NCI-H2196 treated with DMSO at 0.1 percent for 48 hours (cell line): ENCODE measurements around the gene C19orf47.

Experiments used
- DNase-seq: peaks from one replicate; lab custom pipeline; 2025; ENCODE audit not compliant: unreplicated experiment; lab: John Stamatoyannopoulos, UW

The C19orf47 gene

GRCh38 chr19:40283414-40284250, 64.6 kb downstream of the C19orf47 start:
- DNase-seq, result no peak

- no peak for DNase-seq
Observed at GRCh38 chr19:40282920-40283319, 65.3 kb downstream of the C19orf47 start.

GRCh38 chr19:40282209-40282580, 66.0 kb downstream of the C19orf47 start:
- no peak for DNase-seq

GRCh38 chr19:40281381-40282208, 66.6 kb downstream of the C19orf47 start:
- DNase-seq, result no peak

GRCh38 chr19:40280608-40281221, 67.5 kb downstream of the C19orf47 start:
- DNase-seq, result peak; percentile 68

GRCh38 chr19:40279761-40280607, 68.2 kb downstream of the C19orf47 start:
- DNase-seq, result no peak

- no peak for DNase-seq
Observed at GRCh38 chr19:40279120-40279551, 69.1 kb downstream of the C19orf47 start.

GRCh38 chr19:40278361-40279035, 69.7 kb downstream of the C19orf47 start:
- no peak for DNase-seq

- no peak for DNase-seq
Observed at GRCh38 chr19:40277356-40278059, 70.7 kb downstream of the C19orf47 start.

- no peak for DNase-seq
Observed at GRCh38 chr19:40274585-40275544, 73.3 kb downstream of the C19orf47 start.

GRCh38 chr19:40273469-40274360, 74.5 kb downstream of the C19orf47 start:
- DNase-seq, result no peak

GRCh38 chr19:40272261-40272660, 75.9 kb downstream of the C19orf47 start:
- no peak for DNase-seq

GRCh38 chr19:40271706-40272105, 76.5 kb downstream of the C19orf47 start:
- DNase-seq, result no peak

- no peak for DNase-seq
Observed at GRCh38 chr19:40270362-40271089, 77.7 kb downstream of the C19orf47 start.
